ENCODE measurements around the gene CDK5.
"Not testable (repeated sequence)": the region's sequence is repeated elsewhere in the genome, so short reads cannot be mapped to it uniquely, and the experiment has no call there.

Gene CDK5

GRCh38 chr7:151032936-151033863 lies 24.5 kb downstream of the CDK5 start:
- DNase-seq, result no peak

DNA sequence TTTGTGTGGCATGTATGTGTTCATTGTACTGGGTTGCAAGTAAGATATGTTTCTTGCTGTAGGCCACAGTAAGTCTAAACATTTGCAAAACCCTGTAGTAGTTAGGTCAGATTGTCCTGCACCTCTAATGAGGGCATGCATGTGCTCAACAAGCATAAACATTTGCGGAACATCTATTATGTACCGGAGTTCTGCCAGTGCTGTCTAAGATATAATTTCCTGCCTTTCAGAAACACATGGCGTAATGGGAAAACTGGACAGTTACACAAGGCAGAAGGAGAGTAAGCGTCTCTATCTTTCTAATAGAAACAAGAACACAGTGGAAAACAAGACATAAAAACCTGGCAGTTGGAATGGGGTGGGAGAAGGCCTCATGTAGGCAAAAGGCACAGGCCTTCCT lies 26.7 kb downstream of the CDK5 start:
- DNase-seq, result no peak

GRCh38 chr7:151028948-151029501 lies 28.7 kb downstream of the CDK5 start:
- DNase-seq, result no peak

GRCh38 chr7:151028131-151028947 lies 29.4 kb downstream of the CDK5 start, which contains the start of gene ABCB8:
Gene ABCB8, plus strand, starts transcription at chr7:151028450. Its CDS starts 66 bp downstream, at chr7:151028516.
- peak; percentile 99 for DNase-seq

DNA sequence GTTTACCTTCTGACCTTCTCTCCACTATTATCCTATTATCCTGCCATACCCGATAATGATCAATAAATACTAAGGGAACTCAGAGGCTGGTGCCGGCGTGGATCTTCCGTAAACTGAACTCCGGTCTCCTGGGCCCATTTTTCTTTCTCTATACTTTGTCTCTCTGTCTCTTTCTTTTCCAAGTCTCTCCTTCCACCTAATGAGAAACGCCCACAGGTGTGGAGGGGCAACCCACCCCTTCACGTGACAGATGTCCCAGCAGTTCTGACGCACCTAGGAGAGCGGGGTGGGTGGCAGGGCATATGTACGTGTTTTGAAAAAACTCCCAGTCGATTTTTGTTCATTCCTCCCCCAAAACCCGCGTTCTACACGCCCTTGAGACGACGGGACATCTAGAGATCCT lies 30.0 kb downstream of the CDK5 start:
- not testable (repeated sequence) for DNase-seq

- DNase-seq, result not testable (repeated sequence)
These were observed 30.6 kb downstream of the CDK5 start for GRCh38 chr7:151026771-151027727.

DNA sequence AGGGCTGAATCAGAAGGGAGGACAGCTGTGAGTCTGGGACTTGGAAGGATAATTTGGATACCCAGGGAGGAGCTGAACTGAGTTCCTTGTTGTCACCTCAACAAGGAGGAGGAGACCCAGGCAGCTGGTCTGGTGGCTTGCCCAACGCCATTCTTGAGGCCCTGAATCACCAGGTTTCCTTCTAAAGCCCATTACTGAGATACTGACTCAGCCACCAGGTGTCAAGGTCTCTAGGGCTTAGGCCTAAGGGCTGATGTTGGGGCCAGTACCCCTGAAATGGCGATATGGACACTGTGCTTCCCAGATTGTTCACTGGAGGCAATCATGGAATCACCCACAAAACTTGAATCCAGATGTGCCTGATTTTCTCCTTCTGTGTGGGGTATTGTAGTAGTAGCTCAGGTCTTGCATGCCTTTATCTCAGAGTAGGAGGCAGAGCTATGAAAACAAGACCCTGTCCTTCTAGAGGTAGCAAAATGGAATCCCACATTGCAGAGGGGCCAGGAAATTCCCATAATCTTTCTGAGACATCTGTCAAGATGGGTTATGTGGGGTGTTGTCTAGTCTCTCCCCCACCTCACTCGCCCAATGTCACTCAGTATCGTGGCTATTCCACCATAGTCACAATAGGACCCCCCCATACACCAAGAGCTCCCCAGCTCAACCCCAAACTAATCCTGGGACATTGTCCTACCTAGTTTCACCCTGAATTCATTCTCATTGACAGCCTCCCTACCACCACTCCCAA lies 31.6 kb downstream of the CDK5 start:
- DNase-seq, result no peak

GRCh38 chr7:151024435-151025056 lies 33.2 kb downstream of the CDK5 start, which contains the start of gene ATG9B:
Gene ATG9B, minus strand, starts transcription at chr7:151024494. Its CDS starts 71 bp downstream, at chr7:151024423.
- no peak for DNase-seq

GRCh38 chr7:151023232-151023631 lies 34.5 kb downstream of the CDK5 start:
- DNase-seq, result no peak

DNA sequence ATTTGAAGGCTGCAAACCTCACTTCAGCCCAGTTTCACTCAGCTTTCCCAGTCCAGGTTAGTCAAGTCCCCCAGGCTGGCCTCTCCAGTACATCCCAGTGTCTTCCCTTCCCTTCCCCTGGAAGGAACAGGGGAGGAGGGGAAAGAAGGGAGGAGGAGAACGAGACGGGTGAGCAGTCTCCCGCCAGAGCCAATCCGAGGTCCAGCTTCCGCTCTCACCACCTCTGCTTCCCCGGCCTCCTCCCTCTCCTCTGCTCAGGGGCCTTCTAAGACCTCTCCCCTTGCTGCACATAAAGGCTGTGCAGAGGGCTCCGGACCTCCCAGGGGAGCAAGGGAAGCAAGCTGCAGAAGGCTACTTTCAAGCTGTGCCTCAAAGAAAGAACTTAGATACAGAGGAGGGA lies 37.5 kb downstream of the CDK5 start:
- DNase-seq, result no peak

DNA sequence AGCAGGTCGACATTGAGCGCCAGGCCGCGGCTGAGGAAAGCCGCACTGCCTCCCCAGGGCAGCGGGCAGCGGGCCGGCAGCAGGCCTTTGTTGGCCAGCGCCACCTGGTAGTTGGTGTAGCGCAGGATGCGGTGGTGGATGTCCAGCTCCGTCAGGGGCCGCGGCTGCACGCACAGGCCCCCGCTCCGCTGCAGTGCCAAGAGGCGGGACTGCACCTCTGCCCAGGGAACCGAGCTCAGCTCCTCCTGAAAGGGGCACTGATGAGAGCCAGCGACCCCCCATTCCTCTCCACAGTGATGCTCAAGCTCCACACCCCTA lies 38.6 kb downstream of the CDK5 start:
- no peak for DNase-seq

DNA sequence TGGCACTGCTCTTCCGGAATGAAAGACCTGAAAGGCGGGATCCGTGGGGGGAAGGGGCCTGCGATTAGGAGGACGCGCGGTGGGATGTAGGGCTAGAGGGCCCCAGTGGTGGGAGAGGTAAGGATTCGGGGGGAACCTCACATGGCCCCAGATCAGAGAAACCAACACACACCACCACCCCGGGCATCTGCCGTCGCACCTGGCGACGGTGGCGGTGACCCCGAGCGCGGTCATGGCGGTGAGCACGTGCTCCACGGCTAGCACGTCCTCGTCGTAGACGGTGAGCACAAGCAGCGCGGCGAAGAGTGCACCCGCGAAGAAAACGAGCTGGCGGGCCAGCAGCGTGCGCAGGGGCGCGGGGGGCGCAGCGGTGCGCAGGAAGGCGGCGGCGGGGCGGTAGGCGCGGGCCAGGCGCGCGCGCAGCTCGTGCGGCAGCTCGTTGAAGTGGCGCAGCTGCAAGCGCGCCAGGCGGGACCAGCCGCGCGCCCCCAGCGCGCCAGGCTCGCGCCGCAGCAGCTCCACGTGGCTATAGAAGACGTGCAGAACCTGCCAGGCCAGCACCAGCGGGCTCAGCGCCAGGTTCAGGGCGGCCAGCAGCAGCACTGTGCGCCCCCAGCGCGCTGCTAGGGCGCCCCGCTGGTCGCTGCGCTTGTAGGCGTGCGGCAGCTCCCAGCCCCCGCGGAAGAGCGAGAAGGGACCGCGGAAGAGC lies 39.1 kb downstream of the CDK5 start:
- peak; percentile 57 for DNase-seq

DNA sequence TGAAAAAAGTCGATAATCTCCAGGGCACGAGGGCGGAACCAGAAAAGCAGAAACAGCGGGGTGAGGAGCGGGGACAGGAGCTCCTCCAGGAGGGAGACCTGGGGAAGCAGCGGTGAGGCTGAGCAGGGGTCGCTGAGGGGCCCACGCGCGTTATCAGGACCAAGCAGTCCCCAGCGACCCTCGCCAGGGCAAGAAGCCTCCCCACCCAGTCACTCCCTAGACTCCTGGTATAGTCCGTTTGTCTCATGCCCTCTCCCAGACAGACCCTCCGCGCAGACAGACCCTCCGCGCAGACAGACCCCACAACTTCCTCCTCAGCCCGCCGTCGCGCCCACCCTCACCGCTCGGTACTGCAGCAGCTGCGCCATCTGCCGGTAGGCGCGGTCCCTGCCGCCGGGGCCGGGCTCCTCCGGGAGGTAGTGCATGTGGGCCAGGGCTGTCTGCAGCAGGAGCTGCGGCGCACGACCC lies 39.7 kb downstream of the CDK5 start:
- peak; percentile 49 for DNase-seq

- no peak for DNase-seq
These were observed 40.2 kb downstream of the CDK5 start for GRCh38 chr7:151017370-151017952.

DNA sequence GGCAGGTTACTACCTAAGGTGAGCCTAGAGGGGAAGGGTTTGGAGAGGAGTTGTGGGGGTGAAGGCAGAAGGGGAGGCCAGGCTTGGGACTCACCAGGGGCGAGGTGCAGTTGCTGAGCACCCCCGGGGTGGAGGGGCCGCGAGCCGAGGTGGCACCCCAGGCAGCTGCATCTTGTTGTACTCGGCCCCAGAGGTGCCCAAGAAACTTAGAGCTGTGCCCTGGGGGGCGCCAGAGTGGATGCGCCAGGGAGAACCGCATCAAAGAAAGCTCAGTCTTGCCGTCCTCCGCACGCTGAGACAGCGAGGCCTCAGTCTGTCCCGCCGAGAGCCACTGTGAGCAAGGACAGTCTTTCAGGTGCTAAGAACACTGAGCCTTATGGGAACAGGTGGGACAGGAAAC lies 40.8 kb downstream of the CDK5 start:
- DNase-seq, result no peak

GRCh38 chr7:151016505-151016904 lies 41.2 kb downstream of the CDK5 start:
- no peak for DNase-seq

DNA sequence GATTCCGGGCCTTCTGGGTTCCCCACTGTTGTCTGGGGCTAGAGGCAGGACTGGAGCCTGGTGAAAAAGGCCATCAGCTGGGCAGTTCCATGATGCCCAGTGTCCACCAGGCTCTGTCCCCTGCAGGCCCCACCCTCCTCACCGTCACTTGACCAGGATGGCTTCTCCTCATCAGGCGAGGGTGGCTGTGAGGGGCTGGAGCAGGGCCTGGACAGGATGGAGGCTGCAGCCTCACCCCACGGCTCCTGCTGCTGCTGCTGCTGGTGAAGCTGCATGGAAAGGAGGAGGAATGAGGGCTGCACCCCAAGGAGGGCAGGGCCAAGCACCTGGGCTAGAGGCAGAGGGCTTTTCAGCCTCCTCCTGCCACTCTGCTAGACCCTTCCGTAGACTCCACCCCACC lies 41.7 kb downstream of the CDK5 start:
- DNase-seq, result no peak

DNA sequence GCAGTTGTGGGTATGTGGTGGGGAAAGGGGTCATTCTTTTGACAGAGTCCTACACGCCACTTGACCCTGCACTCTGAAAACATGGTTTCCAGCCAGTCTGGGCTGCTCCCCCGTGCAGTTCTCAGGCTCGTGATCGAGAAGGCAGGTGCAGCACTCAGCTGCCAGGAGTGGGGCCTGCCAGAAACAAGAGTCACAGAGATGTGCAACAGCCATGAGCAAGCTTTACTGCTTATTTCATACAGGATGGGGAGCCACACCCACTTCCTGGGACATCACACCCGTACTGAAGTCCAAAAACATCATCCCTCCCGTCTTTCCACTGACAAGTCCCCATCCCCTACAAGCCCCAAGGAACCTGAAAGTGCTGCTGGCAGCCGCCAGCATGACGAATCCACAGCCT lies 42.7 kb downstream of the CDK5 start:
- no peak for DNase-seq

DNA sequence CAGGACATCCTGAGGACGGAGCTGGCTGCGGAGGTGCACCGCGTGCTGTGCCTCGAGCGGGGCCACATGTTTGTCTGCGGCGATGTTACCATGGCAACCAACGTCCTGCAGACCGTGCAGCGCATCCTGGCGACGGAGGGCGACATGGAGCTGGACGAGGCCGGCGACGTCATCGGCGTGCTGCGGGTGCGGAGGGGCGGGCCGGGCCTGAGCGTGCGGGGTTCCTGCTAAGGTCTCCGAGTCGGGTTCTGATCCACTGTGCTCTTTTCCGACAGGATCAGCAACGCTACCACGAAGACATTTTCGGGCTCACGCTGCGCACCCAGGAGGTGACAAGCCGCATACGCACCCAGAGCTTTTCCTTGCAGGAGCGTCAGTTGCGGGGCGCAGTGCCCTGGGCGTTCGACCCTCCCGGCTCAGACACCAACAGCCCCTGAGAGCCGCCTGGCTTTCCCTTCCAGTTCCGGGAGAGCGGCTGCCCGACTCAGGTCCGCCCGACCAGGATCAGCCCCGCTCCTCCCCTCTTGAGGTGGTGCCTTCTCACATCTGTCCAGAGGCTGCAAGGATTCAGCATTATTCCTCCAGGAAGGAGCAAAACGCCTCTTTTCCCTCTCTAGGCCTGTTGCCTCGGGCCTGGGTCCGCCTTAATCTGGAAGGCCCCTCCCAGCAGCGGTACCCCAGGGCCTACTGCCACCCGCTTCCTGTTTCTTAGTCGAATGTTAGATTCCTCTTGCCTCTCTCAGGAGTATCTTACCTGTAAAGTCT lies 43.8 kb downstream of the CDK5 start:
- DNase-seq, result no peak

All from NCI-H345 (cell line).